ENCODE results near the gene TIGD1. TPM values are rescaled to one million over a fixed set of nuclear protein-coding genes. Genes with fewer than 3 reads are reported as not detected.

Gene TIGD1
- total RNA-seq, 1 experiment from 2014 or later, result 5.1 TPM

DNA sequence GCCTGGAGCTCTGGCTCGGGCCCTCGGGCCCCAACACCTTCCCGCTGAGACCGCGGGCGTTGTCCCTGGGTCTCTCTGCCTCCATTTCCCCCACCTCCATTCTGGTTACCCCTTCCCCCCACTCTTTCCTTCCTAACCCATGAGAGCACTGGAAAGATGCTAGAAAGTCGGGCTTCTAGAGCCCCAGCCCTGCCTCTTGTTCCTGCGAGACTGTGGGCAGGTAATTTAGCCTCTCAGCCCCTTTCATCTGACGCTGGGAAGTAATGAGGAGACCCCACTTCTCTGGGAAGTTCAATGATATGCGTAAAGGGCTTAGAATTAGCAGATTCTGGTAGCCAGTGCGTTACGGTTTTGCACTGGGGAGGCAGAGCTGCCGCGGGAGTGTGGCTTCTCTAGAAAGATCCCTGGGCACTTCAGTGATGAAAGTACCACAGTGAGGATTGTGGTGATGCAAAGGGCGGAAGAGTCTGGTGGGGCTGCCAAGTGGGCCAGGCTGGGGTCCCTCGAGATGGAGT, 46.5 kb downstream of the TIGD1 start:
- intact Hi-C loops (cut with micrococcal nuclease; ENCODE audit: unreplicated experiment) (no loop called here), in situ Hi-C loops (cut with HindIII; ENCODE audit: low pct_unique_long_range_greater_than_20kb, low sequenced_read_pairs) (no loop called here)
- TF ChIP-seq POLR2AphosphoS5 (IDR thresholded peaks at IDR 0.05; ENCODE audit: low read depth, low read length), result no peak
- no peak for TF ChIP-seq SIN3A (IDR thresholded peaks at IDR 0.05; ENCODE audit: borderline replicate concordance, insufficient read depth, low read depth, low read length)
- no peak for TF ChIP-seq TCF7L2 (IDR thresholded peaks at IDR 0.05; ENCODE audit: low read depth, low read length)
- TF ChIP-seq, protein P1, sequence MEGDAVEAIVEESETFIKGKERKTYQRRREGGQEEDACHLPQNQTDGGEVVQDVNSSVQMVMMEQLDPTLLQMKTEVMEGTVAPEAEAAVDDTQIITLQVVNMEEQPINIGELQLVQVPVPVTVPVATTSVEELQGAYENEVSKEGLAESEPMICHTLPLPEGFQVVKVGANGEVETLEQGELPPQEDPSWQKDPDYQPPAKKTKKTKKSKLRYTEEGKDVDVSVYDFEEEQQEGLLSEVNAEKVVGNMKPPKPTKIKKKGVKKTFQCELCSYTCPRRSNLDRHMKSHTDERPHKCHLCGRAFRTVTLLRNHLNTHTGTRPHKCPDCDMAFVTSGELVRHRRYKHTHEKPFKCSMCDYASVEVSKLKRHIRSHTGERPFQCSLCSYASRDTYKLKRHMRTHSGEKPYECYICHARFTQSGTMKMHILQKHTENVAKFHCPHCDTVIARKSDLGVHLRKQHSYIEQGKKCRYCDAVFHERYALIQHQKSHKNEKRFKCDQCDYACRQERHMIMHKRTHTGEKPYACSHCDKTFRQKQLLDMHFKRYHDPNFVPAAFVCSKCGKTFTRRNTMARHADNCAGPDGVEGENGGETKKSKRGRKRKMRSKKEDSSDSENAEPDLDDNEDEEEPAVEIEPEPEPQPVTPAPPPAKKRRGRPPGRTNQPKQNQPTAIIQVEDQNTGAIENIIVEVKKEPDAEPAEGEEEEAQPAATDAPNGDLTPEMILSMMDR (IDR thresholded peaks at IDR 0.05), result no peak
- TF ChIP-seq, protein P2, sequence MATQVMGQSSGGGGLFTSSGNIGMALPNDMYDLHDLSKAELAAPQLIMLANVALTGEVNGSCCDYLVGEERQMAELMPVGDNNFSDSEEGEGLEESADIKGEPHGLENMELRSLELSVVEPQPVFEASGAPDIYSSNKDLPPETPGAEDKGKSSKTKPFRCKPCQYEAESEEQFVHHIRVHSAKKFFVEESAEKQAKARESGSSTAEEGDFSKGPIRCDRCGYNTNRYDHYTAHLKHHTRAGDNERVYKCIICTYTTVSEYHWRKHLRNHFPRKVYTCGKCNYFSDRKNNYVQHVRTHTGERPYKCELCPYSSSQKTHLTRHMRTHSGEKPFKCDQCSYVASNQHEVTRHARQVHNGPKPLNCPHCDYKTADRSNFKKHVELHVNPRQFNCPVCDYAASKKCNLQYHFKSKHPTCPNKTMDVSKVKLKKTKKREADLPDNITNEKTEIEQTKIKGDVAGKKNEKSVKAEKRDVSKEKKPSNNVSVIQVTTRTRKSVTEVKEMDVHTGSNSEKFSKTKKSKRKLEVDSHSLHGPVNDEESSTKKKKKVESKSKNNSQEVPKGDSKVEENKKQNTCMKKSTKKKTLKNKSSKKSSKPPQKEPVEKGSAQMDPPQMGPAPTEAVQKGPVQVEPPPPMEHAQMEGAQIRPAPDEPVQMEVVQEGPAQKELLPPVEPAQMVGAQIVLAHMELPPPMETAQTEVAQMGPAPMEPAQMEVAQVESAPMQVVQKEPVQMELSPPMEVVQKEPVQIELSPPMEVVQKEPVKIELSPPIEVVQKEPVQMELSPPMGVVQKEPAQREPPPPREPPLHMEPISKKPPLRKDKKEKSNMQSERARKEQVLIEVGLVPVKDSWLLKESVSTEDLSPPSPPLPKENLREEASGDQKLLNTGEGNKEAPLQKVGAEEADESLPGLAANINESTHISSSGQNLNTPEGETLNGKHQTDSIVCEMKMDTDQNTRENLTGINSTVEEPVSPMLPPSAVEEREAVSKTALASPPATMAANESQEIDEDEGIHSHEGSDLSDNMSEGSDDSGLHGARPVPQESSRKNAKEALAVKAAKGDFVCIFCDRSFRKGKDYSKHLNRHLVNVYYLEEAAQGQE (IDR thresholded peaks at IDR 0.05; ENCODE audit: insufficient read depth in 1 of 2, low read depth in 2 of 2, low read length in 1 of 2), result no peak
- Histone ChIP-seq H3K4me1 (ENCODE audit: control insufficient read depth, insufficient read depth, low read length) (no peaks in the 10 kb centered on the region; the same call in 1 of the 2 replicates), H3K36me3 (ENCODE audit: control insufficient read depth, insufficient read depth, low read length) (no peaks in the 10 kb centered on the region), H3K27me3 (ENCODE audit: control insufficient read depth, insufficient read depth, low read length) (peaks cover 3% of the 10 kb centered on the region; the same call in 1 of the 2 replicates), H3K27ac (ENCODE audit: low read length) (no peak overlapping the region), H3K9me3 (ENCODE audit: control insufficient read depth, insufficient read depth, low read depth, low read length) (no peaks in the 10 kb centered on the region), H3K4me3 (ENCODE audit: low read depth in 2 of 2, low read length in 2 of 2) (no peak overlapping the region)
- BruUV-seq (replicated peaks), result no TSS peak
- ATAC-seq (no peak), DNase-seq (ENCODE audit: low read depth, low spot score) (no peak)
- CTCF ChIA-PET, result no interaction called here
- POLR2A ChIA-PET, result no interaction called here

DNA sequence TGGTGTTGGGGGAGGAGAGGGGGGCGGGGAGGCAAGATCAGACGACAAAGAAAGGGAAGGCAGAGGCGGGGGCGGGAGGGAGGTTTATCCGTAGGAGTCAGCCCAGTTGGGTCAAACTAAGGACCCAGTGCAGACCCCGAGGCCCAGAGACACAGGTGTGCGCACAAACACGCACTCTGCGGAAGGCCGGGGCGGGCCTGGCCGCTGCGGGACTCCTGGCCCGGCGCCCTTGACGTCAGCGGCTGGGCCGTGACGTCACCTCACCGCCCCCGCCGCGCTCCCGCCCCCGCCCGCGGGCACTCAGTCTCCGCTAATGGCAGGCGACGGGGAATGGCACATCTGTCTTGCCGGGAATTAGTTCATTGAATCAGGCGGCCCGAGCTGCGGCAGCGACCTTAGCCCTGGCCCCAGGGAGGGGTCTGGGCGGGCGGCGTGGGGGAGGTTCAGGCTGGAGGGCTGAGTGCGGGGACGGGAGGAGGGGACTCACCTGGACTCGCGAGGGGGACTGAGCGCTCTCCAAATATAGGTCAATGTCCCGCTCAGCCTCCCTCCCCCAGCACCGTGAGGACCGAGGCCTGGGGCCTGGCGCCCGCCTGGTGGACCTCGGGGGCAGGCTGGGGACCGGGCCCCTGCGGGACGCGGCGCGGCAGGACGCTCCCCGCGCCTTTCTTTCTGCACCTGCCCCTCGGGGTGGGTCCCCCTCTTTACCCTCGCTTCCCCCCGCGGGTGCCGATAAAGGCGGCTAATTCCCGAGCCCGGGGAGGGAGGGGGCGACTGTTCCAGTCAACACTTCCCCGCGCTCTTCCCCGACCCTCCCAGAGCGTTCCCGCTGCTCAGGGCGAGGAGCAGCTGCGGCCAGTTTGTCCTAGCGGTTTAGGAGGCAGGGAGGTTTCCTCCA, 47.2 kb downstream of the TIGD1 start:
- TF ChIP-seq, protein P1 (IDR thresholded peaks at IDR 0.05), result no peak
- TF ChIP-seq POLR2AphosphoS5 (IDR thresholded peaks at IDR 0.05; ENCODE audit: low read depth, low read length) (no peak), SIN3A (IDR thresholded peaks at IDR 0.05; ENCODE audit: borderline replicate concordance, insufficient read depth, low read depth, low read length) (no peak), TCF7L2 (IDR thresholded peaks at IDR 0.05; ENCODE audit: low read depth, low read length) (no peak)
- TF ChIP-seq, protein P2 (IDR thresholded peaks at IDR 0.05; ENCODE audit: insufficient read depth in 1 of 2, low read depth in 2 of 2, low read length in 1 of 2), result no peak
- ChIA-PET CTCF (no interaction called here), POLR2A (interaction anchor here (0.6 kb wide), 1 partner anchor 48 kb away, joined by 8 read pairs; no protein-coding TSS in a partner anchor)
- no peaks in the 10 kb centered on the region; the same call in 1 of the 2 replicates for H3K4me1 ChIP-seq (ENCODE audit: control insufficient read depth, insufficient read depth, low read length)
- in situ Hi-C loops (cut with HindIII; ENCODE audit: low pct_unique_long_range_greater_than_20kb, low sequenced_read_pairs), result no loop called here
- no peak overlapping the region for H3K27ac ChIP-seq (ENCODE audit: low read length)
- 0 out of 4 replicates have a peak overlapping the region, but pooled peaks of 1 of the 2 experiments have one; percentile 18 for H3K4me3 ChIP-seq (ENCODE audit: low read depth in 2 of 2, low read length in 2 of 2)
- H3K27me3 ChIP-seq (ENCODE audit: control insufficient read depth, insufficient read depth, low read length), result peaks cover 3% of the 10 kb centered on the region; the same call in 1 of the 2 replicates
- ATAC-seq (peak; percentile 12; the same call in 1 of the 2 replicates), DNase-seq (ENCODE audit: low read depth, low spot score) (no peak)
- H3K9me3 ChIP-seq (ENCODE audit: control insufficient read depth, insufficient read depth, low read depth, low read length), result no peaks in the 10 kb centered on the region
- no peaks in the 10 kb centered on the region for H3K36me3 ChIP-seq (ENCODE audit: control insufficient read depth, insufficient read depth, low read length)
- intact Hi-C loops (cut with micrococcal nuclease; ENCODE audit: unreplicated experiment), result no loop called here
- no TSS peak for BruUV-seq (replicated peaks)
